ENCODE data around the gene CDCA5. TPM values are rescaled to one million over a fixed set of nuclear protein-coding genes. Genes with fewer than 3 reads are reported as not detected.

Gene CDCA5
- total RNA-seq, 1 donor from 2014 or later: 6.0 TPM

DNA sequence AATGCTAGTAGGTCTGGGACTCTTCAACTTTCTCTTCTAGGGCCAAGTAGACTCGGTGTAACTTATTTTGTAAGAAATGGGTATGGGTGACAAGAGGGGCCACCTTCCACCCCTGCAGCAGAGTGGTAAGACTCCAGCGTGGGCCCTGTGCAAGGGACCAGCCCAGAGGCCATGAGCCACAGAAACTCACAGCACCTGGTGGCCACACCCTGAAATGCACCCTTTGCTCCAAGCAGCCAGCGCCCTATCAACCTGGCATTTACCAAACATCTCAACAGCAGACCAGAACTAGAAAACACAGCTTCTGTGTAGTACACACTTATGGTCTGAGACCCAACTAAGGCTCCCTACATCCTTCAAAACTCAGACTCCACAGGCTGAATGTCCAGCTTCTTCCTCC is 5.7 kb downstream of the CDCA5 start:
- DNase-seq (ENCODE audit: extremely low spot score, unreplicated experiment): no peak
- Mint-ChIP-seq H3K27me3 (ENCODE audit: unreplicated experiment) (no peaks in the 10 kb centered on the region), H3K4me1 (ENCODE audit: unreplicated experiment) (peaks cover 7% of the 10 kb centered on the region), H3K27ac (ENCODE audit: unreplicated experiment) (no peak overlapping the region), H3K9me3 (ENCODE audit: unreplicated experiment) (no peaks in the 10 kb centered on the region), H3K4me3 (ENCODE audit: unreplicated experiment) (no peak overlapping the region), H3K36me3 (ENCODE audit: unreplicated experiment) (no peaks in the 10 kb centered on the region)
- TF ChIP-seq, protein P1, sequence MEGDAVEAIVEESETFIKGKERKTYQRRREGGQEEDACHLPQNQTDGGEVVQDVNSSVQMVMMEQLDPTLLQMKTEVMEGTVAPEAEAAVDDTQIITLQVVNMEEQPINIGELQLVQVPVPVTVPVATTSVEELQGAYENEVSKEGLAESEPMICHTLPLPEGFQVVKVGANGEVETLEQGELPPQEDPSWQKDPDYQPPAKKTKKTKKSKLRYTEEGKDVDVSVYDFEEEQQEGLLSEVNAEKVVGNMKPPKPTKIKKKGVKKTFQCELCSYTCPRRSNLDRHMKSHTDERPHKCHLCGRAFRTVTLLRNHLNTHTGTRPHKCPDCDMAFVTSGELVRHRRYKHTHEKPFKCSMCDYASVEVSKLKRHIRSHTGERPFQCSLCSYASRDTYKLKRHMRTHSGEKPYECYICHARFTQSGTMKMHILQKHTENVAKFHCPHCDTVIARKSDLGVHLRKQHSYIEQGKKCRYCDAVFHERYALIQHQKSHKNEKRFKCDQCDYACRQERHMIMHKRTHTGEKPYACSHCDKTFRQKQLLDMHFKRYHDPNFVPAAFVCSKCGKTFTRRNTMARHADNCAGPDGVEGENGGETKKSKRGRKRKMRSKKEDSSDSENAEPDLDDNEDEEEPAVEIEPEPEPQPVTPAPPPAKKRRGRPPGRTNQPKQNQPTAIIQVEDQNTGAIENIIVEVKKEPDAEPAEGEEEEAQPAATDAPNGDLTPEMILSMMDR (IDR thresholded peaks at IDR 0.05): peak; percentile 45

DNA sequence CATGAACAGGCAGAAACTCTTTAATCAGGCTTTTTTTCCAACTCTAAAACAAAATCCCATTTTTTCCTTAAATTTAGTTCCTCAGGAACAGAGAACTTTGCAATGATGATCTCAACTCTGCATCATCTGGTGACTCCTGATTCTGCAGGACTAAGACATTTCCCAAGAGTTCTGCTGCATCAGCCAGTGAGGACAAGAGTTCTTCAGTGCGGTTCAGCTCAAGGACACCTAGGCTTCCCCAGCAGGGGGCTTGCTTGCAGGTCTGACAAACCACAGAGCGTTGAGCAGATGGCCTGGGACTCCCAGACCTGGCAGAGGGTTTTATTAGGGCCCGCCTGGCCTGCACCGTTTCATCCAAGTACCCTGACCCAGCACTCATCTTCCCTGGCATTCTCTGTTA is 6.4 kb downstream of the CDCA5 start:
- Mint-ChIP-seq H3K4me3 (ENCODE audit: unreplicated experiment) (no peak overlapping the region), H3K36me3 (ENCODE audit: unreplicated experiment) (no peaks in the 10 kb centered on the region), H3K4me1 (ENCODE audit: unreplicated experiment) (no peaks in the 10 kb centered on the region), H3K27ac (ENCODE audit: unreplicated experiment) (no peak overlapping the region), H3K27me3 (ENCODE audit: unreplicated experiment) (no peaks in the 10 kb centered on the region), H3K9me3 (ENCODE audit: unreplicated experiment) (no peaks in the 10 kb centered on the region)
- DNase-seq (ENCODE audit: extremely low spot score, unreplicated experiment): no peak
- TF ChIP-seq, protein P1 (IDR thresholded peaks at IDR 0.05): no peak

DNA sequence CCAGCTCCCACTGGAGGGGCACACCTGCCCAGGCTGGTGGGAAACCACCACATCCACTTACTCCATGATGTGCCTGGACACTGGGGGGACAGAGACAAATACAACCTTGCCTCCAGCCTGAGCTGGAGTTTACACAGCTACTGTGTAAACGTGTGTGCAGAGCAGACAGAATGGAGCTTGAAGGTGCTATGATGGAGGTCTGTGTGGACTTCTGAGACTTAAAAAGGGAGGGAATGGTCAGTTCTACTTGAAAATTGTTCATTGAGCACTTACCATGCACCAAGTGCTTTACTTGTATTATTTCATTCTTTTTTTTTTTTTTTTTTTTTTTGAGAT is 11.2 kb downstream of the CDCA5 start:
- TF ChIP-seq, protein P1 (IDR thresholded peaks at IDR 0.05): no peak
- H3K27me3 Mint-ChIP-seq (ENCODE audit: unreplicated experiment): no peaks in the 10 kb centered on the region
- DNase-seq (ENCODE audit: extremely low spot score, unreplicated experiment): no peak
- H3K4me1 Mint-ChIP-seq (ENCODE audit: unreplicated experiment): no peaks in the 10 kb centered on the region
- H3K36me3 Mint-ChIP-seq (ENCODE audit: unreplicated experiment): no peaks in the 10 kb centered on the region
- H3K9me3 Mint-ChIP-seq (ENCODE audit: unreplicated experiment): no peaks in the 10 kb centered on the region
- no peak overlapping the region for H3K27ac Mint-ChIP-seq (ENCODE audit: unreplicated experiment)
- H3K4me3 Mint-ChIP-seq (ENCODE audit: unreplicated experiment): no peak overlapping the region

GRCh38 chr11:65071907-65072630 is 11.8 kb downstream of the CDCA5 start:
- no peaks in the 10 kb centered on the region for H3K36me3 Mint-ChIP-seq (ENCODE audit: unreplicated experiment)
- H3K4me1 Mint-ChIP-seq (ENCODE audit: unreplicated experiment): no peaks in the 10 kb centered on the region
- H3K27ac Mint-ChIP-seq (ENCODE audit: unreplicated experiment): no peak overlapping the region
- no peak overlapping the region for H3K4me3 Mint-ChIP-seq (ENCODE audit: unreplicated experiment)
- no peak for DNase-seq (ENCODE audit: extremely low spot score, unreplicated experiment)
- TF ChIP-seq, protein P1 (IDR thresholded peaks at IDR 0.05): no peak
- H3K27me3 Mint-ChIP-seq (ENCODE audit: unreplicated experiment): no peaks in the 10 kb centered on the region
- no peaks in the 10 kb centered on the region for H3K9me3 Mint-ChIP-seq (ENCODE audit: unreplicated experiment)

DNA sequence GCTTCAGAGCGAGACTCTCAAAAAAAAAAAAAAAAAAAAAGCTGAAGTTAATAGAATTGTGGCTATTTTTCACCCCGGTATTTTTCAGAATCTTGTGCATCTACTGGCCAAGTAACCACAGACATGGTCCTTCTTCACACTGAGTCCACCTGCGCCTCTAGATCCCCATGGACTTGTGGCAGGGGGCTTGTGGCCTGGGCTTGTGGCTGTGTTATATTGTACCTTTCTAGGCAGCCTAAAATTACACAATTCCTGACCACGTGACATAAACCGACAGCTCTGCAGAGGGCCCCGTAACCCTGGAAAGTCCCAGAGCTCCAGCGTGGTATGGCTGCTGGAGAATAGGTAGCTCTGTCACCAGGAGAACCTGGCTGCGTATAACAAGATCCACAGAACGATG is 14.6 kb downstream of the CDCA5 start:
- Mint-ChIP-seq H3K27ac (ENCODE audit: unreplicated experiment) (no peak overlapping the region), H3K27me3 (ENCODE audit: unreplicated experiment) (no peaks in the 10 kb centered on the region), H3K4me3 (ENCODE audit: unreplicated experiment) (no peak overlapping the region), H3K9me3 (ENCODE audit: unreplicated experiment) (no peaks in the 10 kb centered on the region), H3K36me3 (ENCODE audit: unreplicated experiment) (no peaks in the 10 kb centered on the region), H3K4me1 (ENCODE audit: unreplicated experiment) (no peaks in the 10 kb centered on the region)
- TF ChIP-seq, protein P1 (IDR thresholded peaks at IDR 0.05): no peak
- no peak for DNase-seq (ENCODE audit: extremely low spot score, unreplicated experiment)

Data from osteocyte (in vitro differentiated cells).